HepG2 (cell line): Measurements from ENCODE around the gene ENTPD6. TPM values are rescaled to one million over a fixed set of nuclear protein-coding genes. Genes with fewer than 3 reads are reported as not detected.

Source experiments
- ATAC-seq: fragments of 200-7000 bp; cut with Tn5 transposase; 3 replicates; pipeline ENCODE4 v1.9.1; 2020; ENCODE audit warnings: mild to moderate bottlenecking, moderate library complexity
- BruUV-seq: library from RNA; stranded (reverse); fragments of 400-500 nt; replicated peaks from 2 replicates; lab custom pipeline; 2021; lab: Mats Ljungman, UMichigan
- CTCF ChIA-PET: fragments of 300-600 bp; formaldehyde crosslinking; extraction: SDS; loops from one replicate; lab custom pipeline; 2021; ENCODE audit warnings: low total read pairs, inconsistent platforms, low intra/inter-chr PET ratio; lab: Yijun Ruan, JAX
- POLR2A ChIA-PET: fragments of 350-600 bp; sonication (Branson Sonifier 250); formaldehyde crosslinking; loops from one replicate; lab custom pipeline; 2020; ENCODE audit warnings: antibody characterized with exemption, inconsistent platforms; lab: Yijun Ruan, JAX
- DNase-seq: peaks from one replicate; pipeline ENCODE4 v3.0.0-alpha.2; 2015; ENCODE audit warnings: low spot score
- FAIRE-seq: peaks from 3 replicates; lab custom pipeline; 2011; peaks lifted over from hg19 to GRCh38; lab: Jason Lieb, UNC
- H2AFZ ChIP-seq: one replicate; pipeline ENCODE4 v1.6.1; 2011; ENCODE audit warnings: low read length, inconsistent platforms
- H3K27ac ChIP-seq: fragments of 300-600 bp; 3 replicates; pipeline ENCODE4 v1.8.0; 2011; ENCODE audit warnings: mixed run types, mild to moderate bottlenecking, mixed read lengths, low read length, inconsistent platforms; ENCODE audit not compliant: insufficient read depth; ENCODE audit errors: extremely low read length
- H3K27me3 ChIP-seq, 2 experiments: fragments of 200-600 bp in 1 of 2; 2 replicates in 1 of 2; 3 replicates in 1 of 2; pipeline versions ENCODE4 v1.6.0 to v1.8.0; 2011; ENCODE audit warnings: low read length in 2 of 2, mild to moderate bottlenecking in 2 of 2, moderate library complexity in 2 of 2, inconsistent platforms in 1 of 2; ENCODE audit not compliant: insufficient read depth in 2 of 2, control insufficient read depth in 1 of 2
- H3K36me3 ChIP-seq, 2 experiments: fragments of 200-600 bp in 1 of 2; replicated peaks in 1 of 2; 2 replicates in 1 of 2; 3 replicates in 1 of 2; pipeline versions ENCODE4 v1.5.1 to v1.8.0; 2011; ENCODE audit warnings: low read length in 2 of 2, inconsistent platforms in 1 of 2; ENCODE audit not compliant: insufficient read depth in 2 of 2, control insufficient read depth in 1 of 2
- H3K4me1 ChIP-seq: 2 replicates; pipeline ENCODE4 v1.5.1; 2012; ENCODE audit warnings: low read length, inconsistent platforms; ENCODE audit not compliant: insufficient read depth
- H3K4me2 ChIP-seq: 2 replicates; pipeline ENCODE4 v1.6.0; 2011; ENCODE audit warnings: low read depth, low read length, inconsistent platforms
- H3K4me3 ChIP-seq, 3 experiments: fragments of 200-600 bp in 1 of 3; sonication (generic), shearing (Covaris generic) in 1 of 3; replicated peaks in 1 of 3; 2 replicates each; pipeline ENCODE4 v1.5.1; 2011 to 2016; ENCODE audit warnings: low read length in 3 of 3, inconsistent platforms in 2 of 3, low read depth in 2 of 3, mild to moderate bottlenecking in 2 of 3, control low read depth in 1 of 3, mixed read lengths in 1 of 3; ENCODE audit not compliant: insufficient read depth in 1 of 3
- H3K79me2 ChIP-seq: one replicate; pipeline ENCODE4 v1.6.1; 2011; ENCODE audit warnings: low read length, inconsistent platforms; ENCODE audit not compliant: insufficient read depth
- H3K9ac ChIP-seq: 2 replicates; pipeline ENCODE4 v1.6.0; 2011; ENCODE audit warnings: mild to moderate bottlenecking, low read depth, low read length, inconsistent platforms; ENCODE audit not compliant: insufficient read depth
- H3K9me3 ChIP-seq: 2 replicates; pipeline ENCODE4 v1.5.1; 2012; ENCODE audit warnings: mild to moderate bottlenecking, low read length
- H4K20me1 ChIP-seq: 2 replicates; pipeline ENCODE4 v1.6.0; 2011; ENCODE audit warnings: inconsistent platforms, mild to moderate bottlenecking, low read length, moderate library complexity; ENCODE audit not compliant: insufficient read depth
- CEBPB ChIP-seq: IDR thresholded peaks from 2 replicates; pipeline ENCODE4 v1.6.1; 2011; ENCODE audit warnings: low read depth, low read length, improper control_type of control experiment, borderline replicate concordance
- JUND ChIP-seq: sonication (generic); formaldehyde crosslinking; IDR thresholded peaks from 2 replicates; pipeline ENCODE4 v1.8.0; 2022; ENCODE audit warnings: mild to moderate bottlenecking, missing genetic modification reagents
- WGBS: methylation state at CpG from one replicate; pipeline ENCODE4 v1.1.6; 2017; ENCODE audit warnings: low lambda C conversion rate; 5-methylcytosine and 5-hydroxymethylcytosine counted together
- in situ Hi-C: cut with HindIII; loops from 2 replicates; pipeline ENCODE4 v1.10.0; 2017; ENCODE audit warnings: low pct_unique_long_range_greater_than_20kb; ENCODE audit not compliant: extremely low pct_ligation_motif_present
- intact Hi-C: fragments of 100-400 bp; cut with micrococcal nuclease; formaldehyde crosslinking; loops from one replicate; pipeline ENCODE4 v1.10.0; 2022; ENCODE audit not compliant: unreplicated experiment
- polyA plus RNA-seq, 8 experiments: library from polyadenylated mRNA; depleted of rRNA in 3 of 8; stranded (reverse) in 7 of 8; unstranded in 1 of 8; fragments of >200 nt; fragmentation: Illumina TruSeq in 4 of 8; extraction: Trizol in 4 of 8; gene quantifications; 2 replicates each; pipeline versions ENCODE4 v1.2.1 to v1.2.3, GENCODE V29; 2011 to 2016; ENCODE audit warnings: low read depth in 4 of 8, missing spikeins in 1 of 8, mixed read lengths in 1 of 8; ENCODE audit not compliant: insufficient read depth in 1 of 8
- total RNA-seq, 5 experiments: library from RNA; depleted of rRNA; stranded (reverse); fragments of >200 nt; fragmentation: Illumina TruSeq; extraction: Trizol; gene quantifications; 2 replicates each; pipeline ENCODE4 v1.2.3, GENCODE V29; 2016; ENCODE audit warnings: low read depth in 1 of 5
- TF ChIP-seq, protein P1 (sequence below): sonication (generic); formaldehyde crosslinking; IDR thresholded peaks from 2 replicates; pipeline ENCODE4 v1.4.0; 2020; ENCODE audit warnings: missing genetic modification reagents, mild to moderate bottlenecking, borderline replicate concordance
- TF ChIP-seq, protein P2 (sequence below): IDR thresholded peaks from 2 replicates; pipeline ENCODE4 v1.6.1; 2016; ENCODE audit warnings: missing compliant biosample characterization, missing genetic modification reagents, borderline replicate concordance

Gene ENTPD6
- total and polyA plus RNA-seq, 2 of the 13 experiments (the other 11 are each of a cell fraction or from before 2014, with no cell fraction given): 164 to 172 TPM

DNA sequence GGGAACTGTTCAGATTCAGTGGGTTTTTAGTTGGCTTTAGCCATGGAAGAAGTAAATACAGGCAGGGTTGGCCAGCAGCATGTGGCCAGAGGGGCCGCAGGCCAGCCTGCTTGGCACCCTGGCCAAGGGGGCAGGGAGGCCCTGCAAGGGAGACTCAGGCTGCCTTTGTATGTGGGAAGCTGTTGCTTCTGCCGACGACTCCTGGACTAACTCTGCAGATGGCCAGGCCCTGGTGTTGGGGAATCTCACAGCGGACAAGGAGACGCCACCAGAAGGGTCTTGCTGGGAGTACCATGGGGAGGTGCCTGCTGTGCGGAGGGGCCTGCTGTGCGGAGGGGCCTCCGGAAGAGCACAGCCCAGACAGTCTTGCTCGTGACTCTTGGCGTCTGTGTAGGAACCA, 77.5 kb downstream of the ENTPD6 start:
- intact Hi-C loops (no loop called here), in situ Hi-C loops (no loop called here)
- WGBS: 96% methylated on average over 8 of the region's 10 CpGs
- ATAC-seq (no peak), DNase-seq (no peak), FAIRE-seq (no peak)
- Histone ChIP-seq H3K4me1 (no peaks in the 10 kb centered on the region), H2AFZ (no peak overlapping the region), H3K9me3 (no peaks in the 10 kb centered on the region), H3K27ac (no peak overlapping the region), H3K9ac (no peak overlapping the region), H3K4me3 (no peak overlapping the region), H3K27me3 (no peaks in the 10 kb centered on the region), H4K20me1 (no peaks in the 10 kb centered on the region), H3K79me2 (no peaks in the 10 kb centered on the region), H3K36me3 (peaks cover 61 to 77% of the 10 kb centered on the region in 2 experiments), H3K4me2 (no peak overlapping the region)
- ChIA-PET POLR2A (no interaction called here), CTCF (no interaction called here)
- no TSS peak for BruUV-seq
- no peak for TF ChIP-seq CEBPB
- no peak for TF ChIP-seq JUND (CRISPR knock-in tag)
- TF ChIP-seq, protein P1, sequence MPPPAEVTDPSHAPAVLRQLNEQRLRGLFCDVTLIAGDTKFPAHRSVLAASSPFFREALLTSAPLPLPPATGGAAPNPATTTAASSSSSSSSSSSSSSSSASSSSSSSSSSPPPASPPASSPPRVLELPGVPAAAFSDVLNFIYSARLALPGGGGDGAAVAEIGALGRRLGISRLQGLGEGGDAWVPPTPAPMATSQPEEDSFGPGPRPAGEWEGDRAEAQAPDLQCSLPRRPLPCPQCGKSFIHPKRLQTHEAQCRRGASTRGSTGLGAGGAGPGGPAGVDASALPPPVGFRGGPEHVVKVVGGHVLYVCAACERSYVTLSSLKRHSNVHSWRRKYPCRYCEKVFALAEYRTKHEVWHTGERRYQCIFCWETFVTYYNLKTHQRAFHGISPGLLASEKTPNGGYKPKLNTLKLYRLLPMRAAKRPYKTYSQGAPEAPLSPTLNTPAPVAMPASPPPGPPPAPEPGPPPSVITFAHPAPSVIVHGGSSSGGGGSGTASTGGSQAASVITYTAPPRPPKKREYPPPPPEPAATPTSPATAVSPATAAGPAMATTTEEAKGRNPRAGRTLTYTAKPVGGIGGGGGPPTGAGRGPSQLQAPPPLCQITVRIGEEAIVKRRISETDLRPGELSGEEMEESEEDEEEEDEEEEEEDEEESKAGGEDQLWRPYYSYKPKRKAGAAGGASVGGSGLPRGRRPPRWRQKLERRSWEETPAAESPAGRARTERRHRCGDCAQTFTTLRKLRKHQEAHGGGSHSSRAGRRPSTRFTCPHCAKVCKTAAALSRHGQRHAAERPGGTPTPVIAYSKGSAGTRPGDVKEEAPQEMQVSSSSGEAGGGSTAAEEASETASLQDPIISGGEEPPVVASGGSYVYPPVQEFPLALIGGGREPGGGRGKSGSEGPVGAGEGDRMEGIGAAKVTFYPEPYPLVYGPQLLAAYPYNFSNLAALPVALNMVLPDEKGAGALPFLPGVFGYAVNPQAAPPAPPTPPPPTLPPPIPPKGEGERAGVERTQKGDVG (CRISPR knock-in tag): no peak
- TF ChIP-seq, protein P2, sequence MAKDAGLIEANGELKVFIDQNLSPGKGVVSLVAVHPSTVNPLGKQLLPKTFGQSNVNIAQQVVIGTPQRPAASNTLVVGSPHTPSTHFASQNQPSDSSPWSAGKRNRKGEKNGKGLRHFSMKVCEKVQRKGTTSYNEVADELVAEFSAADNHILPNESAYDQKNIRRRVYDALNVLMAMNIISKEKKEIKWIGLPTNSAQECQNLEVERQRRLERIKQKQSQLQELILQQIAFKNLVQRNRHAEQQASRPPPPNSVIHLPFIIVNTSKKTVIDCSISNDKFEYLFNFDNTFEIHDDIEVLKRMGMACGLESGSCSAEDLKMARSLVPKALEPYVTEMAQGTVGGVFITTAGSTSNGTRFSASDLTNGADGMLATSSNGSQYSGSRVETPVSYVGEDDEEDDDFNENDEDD (CRISPR knock-in tag): no peak
